Hepatocyte (in vitro differentiated cells): ENCODE results near the gene MUC2.

Experiments
- CTCF ChIP-seq: fragments of 200-600 bp; sonication (generic); IDR thresholded peaks from 2 replicates; pipeline ENCODE4 v1.5.1; 2016; ENCODE audit warnings: antibody characterized with exemption, mild to moderate bottlenecking; ENCODE audit not compliant: poor library complexity
- EZH2 ChIP-seq: fragments of 200-600 bp; sonication (generic); IDR thresholded peaks from 2 replicates; pipeline ENCODE4 v1.6.1; 2016; ENCODE audit warnings: antibody characterized with exemption, mild to moderate bottlenecking, borderline replicate concordance
- EZH2phosphoT487 ChIP-seq: fragments of 200-600 bp; sonication (generic); IDR thresholded peaks from one replicate; pipeline ENCODE4 v1.6.1; 2018; ENCODE audit warnings: antibody characterized with exemption, mild to moderate bottlenecking, low read depth, moderate library complexity; ENCODE audit not compliant: unreplicated experiment, severe bottlenecking

DNA sequence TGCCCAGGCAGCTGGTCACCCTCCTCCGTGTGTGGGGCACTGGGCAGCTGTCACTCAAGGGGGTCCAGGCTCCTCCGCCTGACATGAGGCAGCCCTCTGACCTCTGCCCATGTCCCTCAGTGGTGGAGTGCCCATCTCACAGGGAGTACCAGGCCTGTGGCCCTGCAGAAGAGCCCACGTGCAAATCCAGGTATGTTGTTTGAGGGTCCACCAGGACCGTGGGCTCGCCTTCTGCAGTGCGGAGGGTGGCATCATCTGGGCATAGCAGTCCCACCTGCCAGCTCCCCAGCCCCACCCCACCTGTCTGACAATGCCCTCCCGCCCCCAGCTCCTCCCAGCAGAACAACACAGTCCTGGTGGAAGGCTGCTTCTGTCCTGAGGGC lies 30.5 kb downstream of the MUC2 start:
- TF ChIP-seq CTCF (no peak), EZH2 (no peak), EZH2phosphoT487 (no peak)
